K562 (cell line): ENCODE results near the gene ZDHHC14. TPM values are rescaled to one million over a fixed set of nuclear protein-coding genes. Genes with fewer than 3 reads are reported as not detected.

Source experiments
- ATAC-seq: fragments of 200-7000 bp; cut with Tn5 transposase; 3 replicates; pipeline ENCODE4 v1.9.1; 2020; ENCODE audit warnings: moderate library complexity
- BruUV-seq: library from RNA; stranded (reverse); fragments of 400-500 nt; replicated peaks from 2 replicates; lab custom pipeline; 2021; lab: Mats Ljungman, UMichigan
- CTCF ChIA-PET: fragments of 300-600 bp; formaldehyde crosslinking; extraction: SDS; loops from one replicate; lab custom pipeline; 2021; ENCODE audit warnings: low intra/inter-chr PET ratio; lab: Yijun Ruan, JAX
- POLR2A ChIA-PET: fragments of 300-600, 350-650 bp; sonication (Branson Sonifier 250); formaldehyde crosslinking; extraction: SDS; loops from one replicate; lab custom pipeline; 2021; ENCODE audit warnings: antibody characterized with exemption, inconsistent platforms; lab: Yijun Ruan, JAX
- DNase-seq, 4 experiments: peaks; one replicate each; pipeline versions ENCODE4 v3.0.0 to v3.0.0-alpha.2; 2011 to 2018; ENCODE audit warnings: low spot score in 3 of 4, mixed read lengths in 3 of 4; ENCODE audit errors: extremely low read depth in 1 of 4
- FAIRE-seq: peaks from 2 replicates; lab custom pipeline; 2011; peaks lifted over from hg19 to GRCh38; lab: Jason Lieb, UNC
- H2AFZ ChIP-seq: 2 replicates; pipeline ENCODE4 v1.6.0; 2011; ENCODE audit warnings: low read depth, low read length, control low read depth, inconsistent platforms
- H3K27ac ChIP-seq: fragments of 200-600 bp; 3 replicates; pipeline ENCODE4 v1.8.0; 2011; ENCODE audit warnings: low read depth, mild to moderate bottlenecking, control low read depth, inconsistent platforms, low read length, moderate library complexity, mixed read lengths; ENCODE audit errors: extremely low read depth
- H3K27me3 ChIP-seq, 2 experiments: fragments of 300-600 bp in 1 of 2; 2 replicates in 1 of 2; 3 replicates in 1 of 2; pipeline versions ENCODE4 v1.6.0 to v1.8.0; 2011; ENCODE audit warnings: inconsistent platforms in 2 of 2, low read length in 2 of 2, mild to moderate bottlenecking in 1 of 2, mixed read lengths in 1 of 2, moderate library complexity in 1 of 2; ENCODE audit not compliant: control insufficient read depth in 2 of 2, insufficient read depth in 2 of 2
- H3K36me3 ChIP-seq: fragments of 300-600 bp; 3 replicates; pipeline ENCODE4 v1.8.0; 2011; ENCODE audit warnings: mild to moderate bottlenecking, low read length, inconsistent platforms; ENCODE audit not compliant: control insufficient read depth, insufficient read depth
- H3K4me1 ChIP-seq, 2 experiments: fragments of 200-600 bp in 1 of 2; replicated peaks in 1 of 2; 2 replicates in 1 of 2; 3 replicates in 1 of 2; pipeline versions ENCODE4 v1.5.1 to v1.8.0; 2011; ENCODE audit warnings: inconsistent platforms in 2 of 2, low read length in 2 of 2, mild to moderate bottlenecking in 1 of 2, mixed read lengths in 1 of 2, moderate library complexity in 1 of 2; ENCODE audit not compliant: control insufficient read depth in 2 of 2, insufficient read depth in 2 of 2
- H3K4me2 ChIP-seq: 2 replicates; pipeline ENCODE4 v1.6.1; 2011; ENCODE audit warnings: low read length, control low read depth, inconsistent platforms, mixed read lengths; ENCODE audit not compliant: insufficient read depth
- H3K4me3 ChIP-seq: fragments of 200-600 bp; sonication (generic), shearing (Covaris generic); 2 replicates; pipeline ENCODE4 v1.5.1; 2016; ENCODE audit warnings: control low read depth, inconsistent platforms
- H3K79me2 ChIP-seq: fragments of 200-600 bp; 3 replicates; pipeline ENCODE4 v1.8.0; 2011; ENCODE audit warnings: low read length, inconsistent platforms; ENCODE audit not compliant: control insufficient read depth, insufficient read depth
- H3K9ac ChIP-seq, 2 experiments: 2 replicates each; pipeline versions ENCODE4 v1.6.0 to v1.6.1; 2011; ENCODE audit warnings: low read depth in 2 of 2, low read length in 2 of 2, control low read depth in 1 of 2, inconsistent platforms in 1 of 2, mild to moderate bottlenecking in 1 of 2, mixed read lengths in 1 of 2; ENCODE audit not compliant: insufficient read depth in 1 of 2
- H3K9me1 ChIP-seq: one replicate; pipeline ENCODE4 v1.6.0; 2011; ENCODE audit warnings: inconsistent platforms, mild to moderate bottlenecking, low read length, moderate library complexity; ENCODE audit not compliant: control insufficient read depth, insufficient read depth
- H3K9me3 ChIP-seq: replicated peaks from 2 replicates; pipeline ENCODE4 v1.5.1; 2011; ENCODE audit warnings: low read depth, low read length, inconsistent platforms; ENCODE audit not compliant: control insufficient read depth, insufficient read depth
- H4K20me1 ChIP-seq: replicated peaks from 2 replicates; pipeline ENCODE4 v1.6.1; 2011; ENCODE audit warnings: low read length, inconsistent platforms, mixed read lengths; ENCODE audit not compliant: control insufficient read depth, insufficient read depth
- ARID1B ChIP-seq: fragments of 450-650 bp; IDR thresholded peaks from 2 replicates; pipeline ENCODE4 v1.6.1; 2016; ENCODE audit warnings: antibody characterized with exemption, mild to moderate bottlenecking, inconsistent platforms
- CREBBP ChIP-seq: IDR thresholded peaks from one replicate; pipeline ENCODE4 v1.6.1; 2012; ENCODE audit warnings: low read depth, mild to moderate bottlenecking, control low read depth, inconsistent platforms, low read length
- ETS2 ChIP-seq: IDR thresholded peaks from 2 replicates; pipeline ENCODE4 v1.6.1; 2016; ENCODE audit warnings: borderline replicate concordance, missing genetic modification characterization, mild to moderate bottlenecking, moderate library complexity, missing compliant biosample characterization; ENCODE audit not compliant: poor library complexity, severe bottlenecking
- JUND ChIP-seq, 2 experiments: IDR thresholded peaks; 2 replicates in 1 of 2; 3 replicates in 1 of 2; pipeline ENCODE4 v1.6.1; 2011; ENCODE audit warnings: borderline replicate concordance in 2 of 2, low read depth in 2 of 2, low read length in 2 of 2, improper control_type of control experiment in 1 of 2, missing biosample characterization in 1 of 2, missing genetic modification characterization in 1 of 2, missing genetic modification reagents in 1 of 2
- NR1H2 ChIP-seq: sonication (generic); formaldehyde crosslinking; IDR thresholded peaks from 2 replicates; pipeline ENCODE4 v1.4.0; 2020; ENCODE audit warnings: mild to moderate bottlenecking, missing genetic modification reagents
- PCBP1 ChIP-seq: fragments of 200-400 bp; formaldehyde crosslinking; IDR thresholded peaks from 2 replicates; pipeline ENCODE4 v1.6.1; 2018; ENCODE audit warnings: mild to moderate bottlenecking, low read depth, low read length; ENCODE audit not compliant: poor library complexity, severe bottlenecking
- RBM14 ChIP-seq: fragments of 200-400 bp; formaldehyde crosslinking; IDR thresholded peaks from 2 replicates; pipeline ENCODE4 v1.6.1; 2018; ENCODE audit warnings: low read depth, mild to moderate bottlenecking, low read length, moderate library complexity, borderline replicate concordance; ENCODE audit not compliant: insufficient read depth
- RFX7 ChIP-seq: fragments of 250-450 bp; sonication (Bioruptor Pico); IDR thresholded peaks from 2 replicates; pipeline ENCODE4 v1.5.1; 2021; ENCODE audit warnings: mild to moderate bottlenecking
- TFAM ChIP-seq: fragments of 250-450 bp; sonication (Bioruptor Pico); conservative IDR thresholded peaks from 2 replicates; pipeline ENCODE4 v1.5.0; 2021; ENCODE audit warnings: mild to moderate bottlenecking, moderate library complexity
- WGBS: fragments of 100-300 bp; shearing (Covaris generic); methylation state at CpG from one replicate; pipeline ENCODE4 v1.1.6; 2016; ENCODE audit warnings: low coverage, mixed read lengths; ENCODE audit not compliant: insufficient coverage; ENCODE audit errors: missing lambda C conversion rate; 5-methylcytosine and 5-hydroxymethylcytosine counted together
- in situ Hi-C: fragments of 300-500 bp; cut with MboI; formaldehyde crosslinking; loops from 4 replicates; pipeline ENCODE4 v1.15.0; 2018; ENCODE audit warnings: inconsistent platforms, mixed read lengths
- intact Hi-C: fragments of 100-400 bp; cut with micrococcal nuclease; formaldehyde crosslinking; loops from 2 replicates; pipeline ENCODE4 v1.14.2; 2022
- polyA plus RNA-seq, 8 experiments: library from polyadenylated mRNA; depleted of rRNA in 4 of 8; stranded (reverse) in 5 of 8; unstranded in 3 of 8; fragments of >200 nt; fragmentation: Nextera tagmentation in 2 of 8; fragmentation: Illumina TruSeq in 1 of 8; extraction: Ambion mirVana in 2 of 8; extraction: Trizol in 1 of 8; gene quantifications; 2 replicates each; pipeline versions ENCODE4 v1.2.1 to v1.2.3, GENCODE V29; 2011 to 2014; ENCODE audit warnings: inconsistent platforms in 1 of 8, missing spikeins in 1 of 8
- total RNA-seq, 7 experiments: library from RNA; depleted of rRNA in 6 of 7; stranded (reverse); fragments of >200 nt in 6 of 7; fragmentation: Illumina TruSeq in 2 of 7; extraction: Trizol in 2 of 7; gene quantifications; 2 replicates each; pipeline versions ENCODE4 v1.2.1 to v1.2.3, GENCODE V29; 2011 to 2021; ENCODE audit warnings: low replicate concordance in 1 of 7
- TF ChIP-seq, protein P1 (sequence below): fragments of 450-650 bp; IDR thresholded peaks from 2 replicates; pipeline ENCODE4 v1.6.1; 2017; ENCODE audit warnings: antibody characterized with exemption, mild to moderate bottlenecking
- TF ChIP-seq, protein P2 (sequence below): fragments of 450-650 bp; IDR thresholded peaks from 2 replicates; pipeline ENCODE4 v1.6.1; 2016; ENCODE audit warnings: antibody characterized with exemption
- TF ChIP-seq, protein P3 (sequence below): fragments of 150-350 bp; IDR thresholded peaks from 2 replicates; pipeline ENCODE4 v1.6.1; 2014; ENCODE audit warnings: low read depth, mild to moderate bottlenecking, low read length, borderline replicate concordance

ZDHHC14 gene
- total and polyA plus RNA-seq, 9 of the 15 experiments (the other 6 are each of a cell fraction or from before 2014, with no cell fraction given) = 0.92 to 23.1 (median 13.8) TPM

DNA sequence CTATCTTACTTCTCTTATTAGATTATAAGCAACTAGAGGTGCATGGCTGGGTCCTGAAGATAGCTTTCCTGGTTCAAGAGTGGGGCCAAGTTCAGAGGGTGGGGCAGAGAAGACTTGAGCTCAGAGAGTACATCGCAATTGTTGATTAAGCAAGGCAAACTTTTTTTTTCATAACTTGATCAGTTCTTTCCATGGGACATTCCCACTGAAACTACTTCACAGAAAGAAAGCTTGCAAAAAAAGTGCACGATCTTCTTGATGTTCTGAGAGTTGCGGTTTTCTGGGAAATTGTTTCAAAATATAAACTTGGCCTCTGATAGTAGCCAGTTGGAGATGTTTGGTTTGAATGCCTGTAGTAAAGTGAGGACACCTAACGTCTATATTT, 100.9 kb downstream of the ZDHHC14 start:
- no peaks in the 10 kb centered on the region for H3K9me1 ChIP-seq
- no peak overlapping the region for H2AFZ ChIP-seq
- H4K20me1 ChIP-seq = no peaks in the 10 kb centered on the region
- intact Hi-C loops (no loop called here), in situ Hi-C loops (no loop called here)
- peaks cover 17% of the 10 kb centered on the region; the same call in 2 of the 3 replicates for H3K79me2 ChIP-seq
- H3K4me2 ChIP-seq = no peak overlapping the region
- POLR2A ChIA-PET = interaction anchor here (0.7 to 2.5 kb wide), 4 partner anchors 12 to 124 kb away, joined by 3 to 14 read pairs (median 4); no protein-coding TSS in a partner anchor
- H3K4me1 ChIP-seq = peaks cover 10 to 17% of the 10 kb centered on the region in 2 experiments
- no peak for FAIRE-seq
- H3K27me3 ChIP-seq = no peaks in the 10 kb centered on the region; a peak in 1 of 5 replicates
- no TSS peak for BruUV-seq
- WGBS = 50% methylated on average over 4 of the region's 4 CpGs
- H3K4me3 ChIP-seq = no peak overlapping the region
- ATAC-seq = no peak
- H3K36me3 ChIP-seq = no peaks in the 10 kb centered on the region
- CTCF ChIA-PET = no interaction called here
- no peak overlapping the region for H3K27ac ChIP-seq
- H3K9me3 ChIP-seq = no peaks in the 10 kb centered on the region
- no peak for DNase-seq
- H3K9ac ChIP-seq = no peak overlapping the region
- TF ChIP-seq RBM14 = no peak
- TF ChIP-seq, protein P1, sequence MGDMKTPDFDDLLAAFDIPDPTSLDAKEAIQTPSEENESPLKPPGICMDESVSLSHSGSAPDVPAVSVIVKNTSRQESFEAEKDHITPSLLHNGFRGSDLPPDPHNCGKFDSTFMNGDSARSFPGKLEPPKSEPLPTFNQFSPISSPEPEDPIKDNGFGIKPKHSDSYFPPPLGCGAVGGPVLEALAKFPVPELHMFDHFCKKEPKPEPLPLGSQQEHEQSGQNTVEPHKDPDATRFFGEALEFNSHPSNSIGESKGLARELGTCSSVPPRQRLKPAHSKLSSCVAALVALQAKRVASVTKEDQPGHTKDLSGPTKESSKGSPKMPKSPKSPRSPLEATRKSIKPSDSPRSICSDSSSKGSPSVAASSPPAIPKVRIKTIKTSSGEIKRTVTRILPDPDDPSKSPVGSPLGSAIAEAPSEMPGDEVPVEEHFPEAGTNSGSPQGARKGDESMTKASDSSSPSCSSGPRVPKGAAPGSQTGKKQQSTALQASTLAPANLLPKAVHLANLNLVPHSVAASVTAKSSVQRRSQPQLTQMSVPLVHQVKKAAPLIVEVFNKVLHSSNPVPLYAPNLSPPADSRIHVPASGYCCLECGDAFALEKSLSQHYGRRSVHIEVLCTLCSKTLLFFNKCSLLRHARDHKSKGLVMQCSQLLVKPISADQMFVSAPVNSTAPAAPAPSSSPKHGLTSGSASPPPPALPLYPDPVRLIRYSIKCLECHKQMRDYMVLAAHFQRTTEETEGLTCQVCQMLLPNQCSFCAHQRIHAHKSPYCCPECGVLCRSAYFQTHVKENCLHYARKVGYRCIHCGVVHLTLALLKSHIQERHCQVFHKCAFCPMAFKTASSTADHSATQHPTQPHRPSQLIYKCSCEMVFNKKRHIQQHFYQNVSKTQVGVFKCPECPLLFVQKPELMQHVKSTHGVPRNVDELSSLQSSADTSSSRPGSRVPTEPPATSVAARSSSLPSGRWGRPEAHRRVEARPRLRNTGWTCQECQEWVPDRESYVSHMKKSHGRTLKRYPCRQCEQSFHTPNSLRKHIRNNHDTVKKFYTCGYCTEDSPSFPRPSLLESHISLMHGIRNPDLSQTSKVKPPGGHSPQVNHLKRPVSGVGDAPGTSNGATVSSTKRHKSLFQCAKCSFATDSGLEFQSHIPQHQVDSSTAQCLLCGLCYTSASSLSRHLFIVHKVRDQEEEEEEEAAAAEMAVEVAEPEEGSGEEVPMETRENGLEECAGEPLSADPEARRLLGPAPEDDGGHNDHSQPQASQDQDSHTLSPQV = no peak
- no peak for TF ChIP-seq NR1H2 (CRISPR knock-in tag)
- no peak for TF ChIP-seq PCBP1
- TF ChIP-seq RFX7 (CRISPR knock-in tag) = no peak
- no peak for TF ChIP-seq JUND (IDR thresholded peaks at IDR 0.05; ENCODE audit: borderline replicate concordance, low read depth, low read length)
- TF ChIP-seq JUND (tag; IDR thresholded peaks at IDR 0.05; ENCODE audit: borderline replicate concordance, low read depth, low read length) = no peak
- TF ChIP-seq ARID1B = no peak
- no peak for TF ChIP-seq ETS2 (tag)
- TF ChIP-seq CREBBP = no peak
- no peak for TF ChIP-seq TFAM (CRISPR knock-in tag)
- TF ChIP-seq, protein P2, sequence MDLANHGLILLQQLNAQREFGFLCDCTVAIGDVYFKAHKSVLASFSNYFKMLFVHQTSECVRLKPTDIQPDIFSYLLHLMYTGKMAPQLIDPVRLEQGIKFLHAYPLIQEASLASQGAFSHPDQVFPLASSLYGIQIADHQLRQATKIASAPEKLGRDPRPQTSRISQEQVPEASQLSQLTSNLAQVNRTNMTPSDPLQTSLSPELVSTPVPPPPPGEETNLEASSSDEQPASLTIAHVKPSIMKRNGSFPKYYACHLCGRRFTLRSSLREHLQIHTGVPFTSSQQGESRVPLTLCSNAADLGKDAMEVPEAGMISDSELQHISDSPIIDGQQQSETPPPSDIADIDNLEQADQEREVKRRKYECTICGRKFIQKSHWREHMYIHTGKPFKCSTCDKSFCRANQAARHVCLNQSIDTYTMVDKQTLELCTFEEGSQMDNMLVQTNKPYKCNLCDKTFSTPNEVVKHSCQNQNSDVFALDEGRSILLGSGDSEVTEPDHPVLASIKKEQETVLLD = no peak
- TF ChIP-seq, protein P3, sequence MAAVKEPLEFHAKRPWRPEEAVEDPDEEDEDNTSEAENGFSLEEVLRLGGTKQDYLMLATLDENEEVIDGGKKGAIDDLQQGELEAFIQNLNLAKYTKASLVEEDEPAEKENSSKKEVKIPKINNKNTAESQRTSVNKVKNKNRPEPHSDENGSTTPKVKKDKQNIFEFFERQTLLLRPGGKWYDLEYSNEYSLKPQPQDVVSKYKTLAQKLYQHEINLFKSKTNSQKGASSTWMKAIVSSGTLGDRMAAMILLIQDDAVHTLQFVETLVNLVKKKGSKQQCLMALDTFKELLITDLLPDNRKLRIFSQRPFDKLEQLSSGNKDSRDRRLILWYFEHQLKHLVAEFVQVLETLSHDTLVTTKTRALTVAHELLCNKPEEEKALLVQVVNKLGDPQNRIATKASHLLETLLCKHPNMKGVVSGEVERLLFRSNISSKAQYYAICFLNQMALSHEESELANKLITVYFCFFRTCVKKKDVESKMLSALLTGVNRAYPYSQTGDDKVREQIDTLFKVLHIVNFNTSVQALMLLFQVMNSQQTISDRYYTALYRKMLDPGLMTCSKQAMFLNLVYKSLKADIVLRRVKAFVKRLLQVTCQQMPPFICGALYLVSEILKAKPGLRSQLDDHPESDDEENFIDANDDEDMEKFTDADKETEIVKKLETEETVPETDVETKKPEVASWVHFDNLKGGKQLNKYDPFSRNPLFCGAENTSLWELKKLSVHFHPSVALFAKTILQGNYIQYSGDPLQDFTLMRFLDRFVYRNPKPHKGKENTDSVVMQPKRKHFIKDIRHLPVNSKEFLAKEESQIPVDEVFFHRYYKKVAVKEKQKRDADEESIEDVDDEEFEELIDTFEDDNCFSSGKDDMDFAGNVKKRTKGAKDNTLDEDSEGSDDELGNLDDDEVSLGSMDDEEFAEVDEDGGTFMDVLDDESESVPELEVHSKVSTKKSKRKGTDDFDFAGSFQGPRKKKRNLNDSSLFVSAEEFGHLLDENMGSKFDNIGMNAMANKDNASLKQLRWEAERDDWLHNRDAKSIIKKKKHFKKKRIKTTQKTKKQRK = no peak
